GM19238 (cell line): Measurements from ENCODE around the gene XG.
"Not testable (repeated sequence)": the region's sequence is repeated elsewhere in the genome, so short reads cannot be mapped to it uniquely, and the experiment has no call there.

Experiments used
- DNase-seq: peaks from one replicate; pipeline ENCODE4 v3.0.0; 2011; ENCODE audit warnings: low spot score; ENCODE audit not compliant: insufficient read length

XG gene

GRCh38 chrX:2780472-2781225 lies 28.8 kb downstream of the XG start:
- not testable (repeated sequence) for DNase-seq

GRCh38 chrX:2781226-2781571 lies 29.4 kb downstream of the XG start:
- no peak for DNase-seq

GRCh38 chrX:2781698-2782097 lies 29.9 kb downstream of the XG start:
- no peak for DNase-seq

- no peak for DNase-seq
Measured at GRCh38 chrX:2782171-2782570, 30.3 kb downstream of the XG start.

- no peak for DNase-seq
Measured at GRCh38 chrX:2782778-2783177, 30.9 kb downstream of the XG start.

GRCh38 chrX:2784026-2784425 lies 32.2 kb downstream of the XG start:
- no peak for DNase-seq

- no peak for DNase-seq
Measured at GRCh38 chrX:2785538-2785937, 33.7 kb downstream of the XG start.

GRCh38 chrX:2788980-2789379 lies 37.1 kb downstream of the XG start:
- DNase-seq, result no peak

- DNase-seq, result no peak
Measured at GRCh38 chrX:2789569-2789968, 37.7 kb downstream of the XG start.

- no peak for DNase-seq
Measured at GRCh38 chrX:2793752-2794151, 41.9 kb downstream of the XG start.

GRCh38 chrX:2794336-2794735 lies 42.5 kb downstream of the XG start:
- DNase-seq, result no peak

GRCh38 chrX:2796808-2797207 lies 45.0 kb downstream of the XG start:
- not testable (repeated sequence) for DNase-seq

- no peak for DNase-seq
Measured at GRCh38 chrX:2799369-2799768, 47.5 kb downstream of the XG start.

GRCh38 chrX:2799980-2800379 lies 48.1 kb downstream of the XG start:
- not testable (repeated sequence) for DNase-seq

GRCh38 chrX:2801223-2801622 lies 49.4 kb downstream of the XG start:
- no peak for DNase-seq

- DNase-seq, result not testable (repeated sequence)
Measured at GRCh38 chrX:2802376-2803090, 50.7 kb downstream of the XG start.

- not testable (repeated sequence) for DNase-seq
Measured at GRCh38 chrX:2803486-2803885, 51.6 kb downstream of the XG start.

GRCh38 chrX:2804106-2804843 lies 52.4 kb downstream of the XG start:
- not testable (repeated sequence) for DNase-seq

GRCh38 chrX:2804858-2805257 lies 53.0 kb downstream of the XG start:
- DNase-seq, result not testable (repeated sequence)

- no peak for DNase-seq
Measured at GRCh38 chrX:2811271-2811670, 59.4 kb downstream of the XG start.

GRCh38 chrX:2812161-2812907 lies 60.5 kb downstream of the XG start:
- not testable (repeated sequence) for DNase-seq

- DNase-seq, result no peak
Measured at GRCh38 chrX:2817036-2817435, 65.2 kb downstream of the XG start.
